ENCODE results near the gene WDR75. TPM values are rescaled to one million over a fixed set of nuclear protein-coding genes. Genes with fewer than 3 reads are reported as not detected.

The WDR75 gene
- total RNA-seq, 1 donor from 2014 or later: 33.6 TPM

GRCh38 chr2:189524746-189525145 is 83.5 kb downstream of the WDR75 start:
- no peak overlapping the region for H3K4me3 ChIP-seq (ENCODE audit: low read depth, low read length)
- TF ChIP-seq CTCF (conservative IDR thresholded peaks at IDR 0.05; ENCODE audit: low read depth, low read length): no peak
- no peak for DNase-seq (ENCODE audit: low read depth)

Other genes starting within 250 kb of the WDR75 start
- gene SLC40A1, start 139.3 kb downstream of the WDR75 start, total RNA-seq: 1.9 and 5.8 TPM in 2 replicates
- 24.3 and 36.5 TPM in 2 replicates for gene ASNSD1, start 220.0 kb downstream of the WDR75 start, total RNA-seq
- 1.4 and 2.0 TPM in 2 replicates for gene ANKAR, start 233.2 kb downstream of the WDR75 start, total RNA-seq

All from epithelial cell of proximal tubule (primary cell).